HPDE6-E6E7 (cell line): ENCODE data around the gene THADA.
"Not testable (repeated sequence)": the region's sequence is repeated elsewhere in the genome, so short reads cannot be mapped to it uniquely, and the experiment has no call there.

Source experiments
- DNase-seq: peaks from one replicate; pipeline ENCODE4 v3.0.0; 2011; ENCODE audit warnings: missing footprints; ENCODE audit errors: extremely low spot score

THADA gene

GRCh38 chr2:43415592-43415991, 180.2 kb downstream of the THADA start:
- DNase-seq, result no peak

DNA sequence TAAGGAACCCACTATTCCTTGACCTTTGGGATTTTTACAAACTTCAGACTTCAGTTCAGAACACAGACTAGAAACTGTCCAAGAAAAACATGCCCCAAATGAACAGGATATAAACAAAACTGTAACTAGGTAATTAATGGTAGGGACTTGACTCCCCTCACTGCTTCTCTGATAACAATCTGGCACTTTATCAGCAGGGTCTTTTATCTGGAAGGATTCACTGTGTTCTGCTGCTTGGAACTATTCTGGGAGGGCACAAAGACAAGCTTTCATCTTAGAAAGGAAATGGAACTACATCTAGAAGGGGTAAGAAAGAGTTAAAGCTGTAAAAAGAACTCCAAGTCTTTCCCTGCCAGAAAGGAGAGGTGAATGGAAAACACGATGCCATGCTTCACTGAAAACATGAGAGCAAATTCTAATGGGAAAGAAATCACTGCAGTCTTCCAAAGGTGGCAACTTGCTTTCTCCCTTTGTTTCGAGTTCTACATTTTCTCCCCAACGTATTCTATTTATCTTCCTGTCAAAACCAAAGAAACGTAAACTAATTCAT, 181.2 kb downstream of the THADA start:
- DNase-seq, result no peak

GRCh38 chr2:43414033-43414432, 181.8 kb downstream of the THADA start:
- no peak for DNase-seq

- DNase-seq, result peak; percentile 25
These were observed 183.6 kb downstream of the THADA start for GRCh38 chr2:43412114-43412753.

DNA sequence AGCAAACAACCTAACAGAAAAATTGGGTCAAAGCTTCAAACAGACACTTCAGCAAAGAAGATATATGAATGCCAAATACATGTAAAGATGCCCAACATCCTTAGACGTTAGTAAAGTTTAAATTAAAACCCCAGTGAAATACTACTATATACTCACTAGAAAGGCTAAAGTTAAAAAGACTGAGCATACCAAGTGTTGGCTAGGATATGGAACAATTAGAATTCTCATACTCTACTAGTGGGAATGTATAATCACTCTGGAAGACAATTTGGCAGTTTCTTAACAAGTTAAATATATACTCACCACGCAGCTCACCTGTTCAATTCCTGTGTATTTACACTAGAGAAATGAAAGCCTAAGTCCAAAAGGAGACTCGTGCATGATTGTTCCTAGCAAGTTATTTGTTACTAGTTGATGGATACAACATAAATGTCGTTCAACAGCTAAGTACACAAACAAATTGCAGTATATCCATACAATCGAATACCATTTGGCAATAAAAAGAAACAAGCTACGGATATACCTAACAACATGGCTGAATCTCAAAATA, 185.7 kb downstream of the THADA start:
- DNase-seq, result no peak

DNA sequence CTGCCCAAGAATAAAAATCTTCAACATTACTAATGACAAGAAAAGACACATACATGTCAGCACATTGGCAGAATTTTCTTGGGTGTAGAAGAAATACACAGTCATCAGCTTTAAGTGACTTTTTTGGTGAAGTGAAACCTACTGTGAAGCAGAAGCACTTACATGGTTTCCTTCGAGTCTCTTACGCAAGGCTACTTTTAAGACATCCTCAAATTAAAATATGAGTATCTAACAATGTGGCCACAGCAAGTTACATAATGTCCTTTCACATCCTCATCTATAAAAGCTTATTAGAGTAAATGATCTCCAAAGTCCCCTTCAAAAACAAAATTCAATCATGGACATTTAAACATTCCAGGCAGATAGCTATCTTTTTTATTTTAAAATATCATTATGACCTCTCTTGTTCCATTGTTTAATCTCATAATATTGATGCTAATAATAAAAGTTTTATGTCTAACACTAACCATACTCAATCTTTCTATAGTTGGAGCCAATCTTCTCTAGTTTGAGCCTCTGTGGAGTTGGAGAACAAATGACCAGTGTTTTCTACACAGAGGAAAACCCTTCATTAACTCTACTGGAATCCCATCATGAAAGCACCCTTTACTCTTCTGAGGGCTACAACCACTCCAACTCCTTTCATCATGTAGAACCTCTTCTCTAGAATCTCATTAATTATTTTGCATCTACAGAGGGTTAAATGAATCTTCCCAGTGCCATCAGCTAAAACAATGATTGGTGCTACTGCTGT, 187.3 kb downstream of the THADA start:
- DNase-seq, result no peak

- DNase-seq, result no peak
These were observed 187.9 kb downstream of the THADA start for GRCh38 chr2:43407935-43408334.

DNA sequence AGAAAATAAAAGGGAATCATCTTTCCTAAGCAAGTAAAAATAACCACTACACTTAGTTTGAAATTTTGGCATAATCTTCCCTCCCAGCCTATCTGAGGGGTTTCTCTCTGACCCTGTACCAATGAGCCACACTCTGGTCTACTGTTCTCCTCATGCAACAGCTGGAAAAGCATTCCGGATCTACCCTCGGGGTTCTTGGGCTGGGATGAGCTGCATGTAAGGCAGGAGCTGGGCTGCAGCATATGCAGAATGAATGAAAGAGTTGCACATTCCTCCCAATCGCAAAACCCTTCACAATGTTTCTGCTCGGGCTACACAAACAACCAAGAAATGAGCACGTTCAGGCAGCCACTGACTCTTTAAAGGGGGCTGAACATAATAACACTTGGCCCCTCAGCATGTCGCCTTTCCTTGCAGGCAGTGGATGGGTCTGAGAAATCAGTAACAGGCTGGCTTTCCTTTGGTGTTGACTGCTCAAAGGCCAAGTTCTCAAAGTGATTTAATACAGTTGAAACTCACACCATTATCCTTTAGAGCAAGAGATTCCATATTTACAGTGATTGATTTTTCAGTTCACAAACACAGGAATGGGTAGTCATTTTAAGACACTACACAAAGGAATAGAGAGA, 189.1 kb downstream of the THADA start:
- DNase-seq, result no peak

DNA sequence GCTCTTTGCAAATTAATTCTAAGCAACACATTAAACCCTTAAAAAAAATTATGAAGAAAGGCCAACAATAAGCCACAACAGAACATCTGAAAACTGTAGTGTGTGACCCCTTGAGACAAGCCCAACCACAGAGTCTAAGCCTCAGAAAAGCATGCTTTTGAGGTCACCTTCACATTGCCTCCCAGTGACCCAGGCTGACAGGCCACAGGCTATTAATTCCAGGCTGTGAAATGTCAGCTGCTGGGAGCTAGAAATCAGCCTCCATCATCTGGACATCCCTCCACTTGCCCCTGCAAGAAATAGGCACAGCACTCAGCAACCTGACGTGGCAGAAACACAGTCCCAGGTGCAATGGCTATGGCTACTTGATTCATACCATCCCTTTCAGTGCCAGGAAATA, 190.0 kb downstream of the THADA start:
- no peak for DNase-seq

GRCh38 chr2:43402452-43402937, 193.3 kb downstream of the THADA start:
- no peak for DNase-seq

GRCh38 chr2:43402002-43402401, 193.8 kb downstream of the THADA start:
- DNase-seq, result no peak

DNA sequence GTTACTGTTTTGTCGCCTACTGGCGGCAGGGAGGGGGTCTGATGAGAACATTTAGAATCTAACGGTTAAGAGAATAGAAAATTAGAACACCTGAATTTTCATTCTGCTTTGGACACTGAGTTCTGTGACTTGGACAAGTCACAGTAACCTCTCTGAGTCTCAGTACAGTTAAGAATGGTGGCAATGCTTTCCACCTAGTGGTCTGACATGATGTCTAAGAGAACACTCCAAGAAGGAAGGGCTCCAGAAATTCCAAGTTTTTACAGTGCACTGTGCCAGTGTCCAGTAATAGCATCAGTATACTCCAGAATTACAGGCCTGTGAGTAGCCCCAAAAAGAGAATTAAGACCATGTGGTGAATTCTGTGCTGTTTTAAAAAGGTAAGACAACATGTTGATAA, 195.3 kb downstream of the THADA start:
- no peak for DNase-seq

DNA sequence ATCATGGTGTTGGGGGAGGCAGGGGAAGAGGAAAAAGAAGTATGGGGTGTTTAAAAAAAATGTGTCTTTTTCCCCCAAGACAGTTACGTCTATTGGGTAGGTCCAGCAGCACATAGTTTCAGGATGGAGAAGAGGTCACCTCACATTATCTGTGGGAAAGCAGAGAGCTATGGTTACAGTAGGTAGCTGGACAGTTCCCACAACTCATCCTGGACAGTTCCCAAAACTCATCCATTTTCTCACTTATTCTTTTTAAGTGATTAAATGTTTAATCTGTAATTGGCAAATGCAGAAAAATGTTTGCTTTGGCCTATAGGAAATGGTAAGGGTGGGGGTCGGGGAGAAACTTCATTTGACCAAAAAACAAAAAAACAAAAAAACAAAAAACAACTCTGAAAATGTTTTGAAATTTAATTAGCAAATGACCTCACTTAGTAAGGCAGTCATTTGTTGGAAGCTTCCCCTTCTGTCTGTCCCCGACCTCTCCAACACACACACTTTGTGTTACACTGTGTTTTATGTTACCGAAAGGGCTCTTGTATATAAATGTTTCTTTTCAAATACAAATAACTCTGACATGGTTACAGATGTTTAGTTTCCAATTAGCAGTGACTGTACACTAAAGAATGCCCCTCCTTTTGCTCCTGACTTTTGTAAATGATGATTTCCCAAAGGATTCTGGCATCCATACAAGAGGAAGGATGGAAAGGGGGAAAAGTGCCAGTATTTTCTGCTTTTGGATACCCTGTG, 196.1 kb downstream of the THADA start:
- no peak for DNase-seq

GRCh38 chr2:43399098-43399497, 196.7 kb downstream of the THADA start:
- no peak for DNase-seq

- DNase-seq, result no peak
These were observed 198.0 kb downstream of the THADA start for GRCh38 chr2:43397821-43398220.

DNA sequence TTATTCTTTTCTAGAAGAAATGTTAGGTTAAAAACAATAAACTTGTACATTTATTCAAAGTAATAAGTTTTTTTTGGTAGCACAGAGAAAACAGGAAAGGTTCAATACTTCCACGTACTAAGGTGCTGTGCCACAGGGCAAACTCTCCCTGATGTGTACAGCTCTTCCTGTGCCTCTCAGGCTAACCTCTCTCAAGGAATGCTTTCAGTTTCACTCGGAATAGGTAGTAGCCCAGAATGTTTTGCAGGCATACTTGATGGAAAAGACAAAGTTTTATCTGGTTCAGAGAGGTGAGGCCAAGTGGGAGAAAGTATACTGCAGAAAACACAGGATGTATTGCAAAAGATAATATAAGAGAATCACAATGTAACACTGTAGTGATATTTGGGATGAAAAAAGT, 198.4 kb downstream of the THADA start:
- DNase-seq, result no peak

- not testable (repeated sequence) for DNase-seq
These were observed 199.5 kb downstream of the THADA start for GRCh38 chr2:43396344-43396743.

DNA sequence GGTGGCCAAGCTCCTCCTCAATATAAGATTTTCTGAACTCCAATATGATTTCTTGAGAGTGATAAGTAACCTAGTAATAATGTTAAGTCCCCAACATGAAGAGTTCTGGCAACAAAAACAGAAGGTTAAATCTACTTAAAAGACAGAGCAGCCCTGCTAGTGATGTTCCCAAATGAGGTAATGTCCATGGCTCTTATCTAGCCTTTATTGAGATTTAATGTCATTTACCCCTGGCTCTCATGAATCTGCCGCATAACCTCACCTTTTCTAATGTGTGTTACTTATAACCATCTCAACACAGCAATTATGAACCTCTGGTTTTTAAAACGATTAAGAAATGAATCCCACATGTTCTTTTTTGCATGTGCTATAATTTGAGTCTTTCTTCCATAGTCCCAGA, 201.9 kb downstream of the THADA start:
- DNase-seq, result no peak

DNA sequence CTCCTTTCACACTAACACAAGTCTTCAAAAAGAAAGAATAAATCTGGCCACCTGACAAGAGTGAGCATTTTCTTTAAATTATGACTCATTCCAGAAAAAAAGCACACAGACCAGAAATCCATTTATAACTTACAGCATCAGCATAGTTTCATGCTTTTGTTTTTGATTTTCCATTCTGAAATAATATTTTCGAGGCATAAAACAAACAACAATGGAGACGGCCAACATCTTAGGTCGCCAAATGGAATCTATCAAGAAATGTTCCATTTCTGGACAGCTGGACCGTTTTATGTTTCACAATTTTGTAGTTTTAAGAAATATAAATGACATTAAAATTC, 204.0 kb downstream of the THADA start:
- no peak for DNase-seq

DNA sequence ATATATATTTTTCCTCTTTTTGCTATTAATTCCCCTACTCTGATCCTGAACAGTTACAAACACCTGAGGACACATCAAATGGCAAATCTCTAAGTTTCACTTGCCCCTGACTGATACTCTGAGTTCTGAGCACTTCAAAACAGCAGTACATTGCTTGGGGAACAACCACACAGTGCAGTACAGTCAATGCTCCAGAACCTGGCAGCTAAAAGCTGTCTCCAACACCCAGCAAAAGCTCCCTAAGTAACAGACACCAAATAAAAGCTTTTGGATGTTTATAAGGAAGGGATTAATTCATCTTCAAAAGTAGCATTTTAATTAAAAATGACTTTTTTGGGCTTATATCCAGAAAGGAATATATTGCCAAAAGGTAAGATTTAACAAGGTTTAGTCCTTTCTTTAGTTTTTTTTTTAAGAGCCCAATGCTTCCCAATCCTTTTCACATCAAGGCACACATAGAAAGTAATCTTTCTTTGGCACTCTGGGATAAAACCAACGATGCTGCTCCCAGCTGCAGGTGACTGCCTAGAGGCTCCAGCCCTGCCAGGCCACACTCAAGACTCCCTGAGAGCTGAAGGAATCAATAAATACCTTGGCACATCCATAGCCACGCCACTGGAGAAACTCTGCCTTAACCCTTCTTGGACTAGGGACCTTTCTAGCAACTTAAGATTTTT, 204.5 kb downstream of the THADA start:
- DNase-seq, result no peak
